Measurements from ENCODE around the gene TBCC. TPM values are rescaled to one million over a fixed set of nuclear protein-coding genes. Genes with fewer than 3 reads are reported as not detected.
A peak's percentile ranks its signal among the peaks of the same experiment; 100 is the strongest.

TBCC gene
- total and polyA plus RNA-seq, 9 donors = 14.1 to 18.7 (median 16.4) TPM

DNA sequence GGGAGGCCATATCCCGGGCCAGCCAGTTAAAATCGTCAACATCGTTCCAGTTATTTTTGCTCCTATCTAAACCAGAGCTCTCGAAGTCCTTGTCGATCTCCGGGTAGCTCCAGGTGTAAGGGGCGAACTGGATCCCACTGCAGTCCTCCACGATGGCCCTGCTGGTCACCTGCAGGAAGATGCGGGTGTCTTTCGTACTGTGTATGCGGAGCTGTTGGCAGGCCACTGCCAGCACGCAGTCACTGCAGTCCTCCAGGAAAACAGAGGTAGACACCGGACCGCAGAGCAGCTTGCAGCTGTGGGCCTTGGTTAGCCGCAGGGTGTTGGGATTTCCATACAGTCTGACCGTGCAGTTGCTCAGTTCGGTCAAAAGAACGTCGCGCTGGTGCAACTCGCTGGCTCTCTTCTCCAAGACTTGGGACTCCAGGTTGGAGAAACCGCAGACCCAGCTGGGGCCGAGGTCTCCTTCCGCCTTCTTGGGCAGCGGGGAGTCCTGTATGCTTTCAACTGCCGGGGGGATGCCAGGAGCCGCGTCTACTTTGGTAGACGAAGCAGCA lies 742 bp downstream of the TBCC start:
- peak overlapping the region in 1 of 2 donors; percentile 81 for H3K27ac ChIP-seq
- intact Hi-C loops (cut with DNase I) = loop anchor here in 1 of 4 donors (5.0 kb wide), 1 partner anchor 37 kb away; the partner anchor contains the start of gene BICRAL
- peak; percentile 27 to 53 (median 37) for DNase-seq
- no peaks in the 10 kb centered on the region for H3K27me3 ChIP-seq
- WGBS, 3 donors = 1 to 2% (median 2%) methylated on average over 29 of the region's 29 CpGs
- H3K4me1 ChIP-seq (ENCODE audit: insufficient read depth) = peaks cover 6% of the 10 kb centered on the region
- H3K9me3 ChIP-seq = no peaks in the 10 kb centered on the region
- no peaks in the 10 kb centered on the region for H3K36me3 ChIP-seq
- H3K4me3 ChIP-seq = peak overlapping the region; percentile 72
- TF ChIP-seq EP300 (IDR thresholded peaks at IDR 0.05) (no peak), CTCF (IDR thresholded peaks at IDR 0.05) (no peak), POLR2A (IDR thresholded peaks at IDR 0.05) (no peak)

GRCh38 chr6:42744351-42744893 lies 1.5 kb downstream of the TBCC start:
- TF ChIP-seq CTCF (IDR thresholded peaks at IDR 0.05) = no peak
- no peak for TF ChIP-seq EP300 (IDR thresholded peaks at IDR 0.05)
- no peak for TF ChIP-seq POLR2A (IDR thresholded peaks at IDR 0.05)
- Histone ChIP-seq H3K4me1 (ENCODE audit: insufficient read depth) (peaks cover 6% of the 10 kb centered on the region), H3K4me3 (peak overlapping the region; percentile 72), H3K36me3 (no peaks in the 10 kb centered on the region), H3K27ac (no peak overlapping the region), H3K9me3 (no peaks in the 10 kb centered on the region), H3K27me3 (no peaks in the 10 kb centered on the region)
- intact Hi-C loops (cut with DNase I) = no loop called here
- 46 to 60% (median 54%) methylated on average over 21 of the region's 21 CpGs for WGBS, 3 donors
- DNase-seq = no peak

DNA sequence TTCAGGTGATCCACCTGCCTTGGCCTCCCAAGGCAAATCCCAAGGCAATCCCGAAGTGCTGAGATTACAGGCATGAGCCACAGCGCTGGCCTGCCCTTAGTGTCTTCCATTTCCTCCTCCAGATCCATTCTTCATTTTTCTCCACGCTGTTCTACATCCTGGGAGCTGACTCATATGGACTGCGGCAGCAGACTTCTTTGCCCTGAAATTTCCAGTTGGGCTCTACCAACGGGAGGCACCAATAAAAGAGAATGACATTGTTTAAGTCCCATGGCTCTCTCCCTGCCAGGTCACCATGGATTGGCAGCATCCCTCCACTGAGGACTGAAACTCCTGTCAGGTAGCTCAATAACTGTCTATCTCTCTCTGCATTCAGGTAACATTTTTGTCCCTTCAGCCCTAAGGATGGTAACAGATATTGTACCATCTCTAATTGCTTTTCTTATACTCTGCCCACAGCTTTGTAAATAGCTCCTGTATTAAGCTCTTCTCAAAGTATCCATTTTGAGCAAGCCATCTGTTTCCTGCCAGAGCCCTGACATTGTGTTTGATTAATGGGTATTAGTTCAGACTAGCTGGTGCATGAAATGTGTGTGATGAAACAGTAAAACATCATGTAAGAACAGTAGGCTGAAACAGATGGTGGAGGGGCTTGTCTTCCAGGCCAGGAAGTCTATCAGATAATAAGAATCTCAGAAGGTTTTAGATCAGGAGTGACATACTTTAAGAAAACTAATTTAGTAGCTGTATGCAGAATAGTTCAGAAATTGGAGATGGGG lies 3.6 kb downstream of the TBCC start:
- 68 to 74% (median 72%) methylated on average over 5 of the region's 5 CpGs for WGBS, 3 donors
- intact Hi-C loops (cut with DNase I) = no loop called here
- H3K36me3 ChIP-seq = no peaks in the 10 kb centered on the region
- no peak overlapping the region for H3K27ac ChIP-seq
- peaks cover 5% of the 10 kb centered on the region for H3K4me1 ChIP-seq (ENCODE audit: insufficient read depth)
- no peak overlapping the region for H3K4me3 ChIP-seq
- H3K27me3 ChIP-seq = no peaks in the 10 kb centered on the region
- no peak for DNase-seq
- H3K9me3 ChIP-seq = no peaks in the 10 kb centered on the region
- no peak for TF ChIP-seq CTCF (IDR thresholded peaks at IDR 0.05)
- TF ChIP-seq EP300 (IDR thresholded peaks at IDR 0.05) = no peak
- no peak for TF ChIP-seq POLR2A (IDR thresholded peaks at IDR 0.05)

GRCh38 chr6:42740725-42741124 lies 5.2 kb downstream of the TBCC start:
- H3K27ac ChIP-seq = no peak overlapping the region
- H3K36me3 ChIP-seq = no peaks in the 10 kb centered on the region
- intact Hi-C loops (cut with DNase I) = no loop called here
- no peaks in the 10 kb centered on the region for H3K27me3 ChIP-seq
- H3K9me3 ChIP-seq = no peaks in the 10 kb centered on the region
- no peak for DNase-seq
- no peak overlapping the region for H3K4me3 ChIP-seq
- peaks cover 5% of the 10 kb centered on the region for H3K4me1 ChIP-seq (ENCODE audit: insufficient read depth)
- 8 to 27% (median 19%) methylated on average over 3 of the region's 3 CpGs for WGBS, 3 donors
- TF ChIP-seq POLR2A (IDR thresholded peaks at IDR 0.05) (no peak), EP300 (IDR thresholded peaks at IDR 0.05) (no peak), CTCF (IDR thresholded peaks at IDR 0.05) (no peak)
